ENCODE measurements around the gene SH3PXD2B.

Gene SH3PXD2B

GRCh38 chr5:172436879-172437369, 17.4 kb downstream of the SH3PXD2B start:
- no peak for DNase-seq (ENCODE audit: low read depth in 2 of 2)

GRCh38 chr5:172436078-172436878, 18.0 kb downstream of the SH3PXD2B start:
- DNase-seq (ENCODE audit: low read depth in 2 of 2) = no peak

- no peak for DNase-seq (ENCODE audit: low read depth in 2 of 2)
These were observed 18.8 kb downstream of the SH3PXD2B start for GRCh38 chr5:172435362-172436077.

- no peak for DNase-seq (ENCODE audit: low read depth in 2 of 2)
These were observed 20.1 kb downstream of the SH3PXD2B start for GRCh38 chr5:172434251-172434650.

- no peak for DNase-seq (ENCODE audit: low read depth in 2 of 2)
These were observed 20.8 kb downstream of the SH3PXD2B start for GRCh38 chr5:172433513-172433912.

- DNase-seq (ENCODE audit: low read depth in 2 of 2) = no peak
These were observed 21.3 kb downstream of the SH3PXD2B start for GRCh38 chr5:172433071-172433470.

- DNase-seq (ENCODE audit: low read depth in 2 of 2) = no peak
These were observed 24.0 kb downstream of the SH3PXD2B start for GRCh38 chr5:172430354-172430753.

GRCh38 chr5:172429201-172429940, 25.0 kb downstream of the SH3PXD2B start:
- peak; percentile 77 to 82 for DNase-seq (ENCODE audit: low read depth in 2 of 2)

GRCh38 chr5:172428224-172429166, 25.8 kb downstream of the SH3PXD2B start:
- no peak for DNase-seq (ENCODE audit: low read depth in 2 of 2)

- DNase-seq (ENCODE audit: low read depth in 2 of 2) = no peak
These were observed 27.1 kb downstream of the SH3PXD2B start for GRCh38 chr5:172427202-172427601.

- no peak for DNase-seq (ENCODE audit: low read depth in 2 of 2)
These were observed 28.2 kb downstream of the SH3PXD2B start for GRCh38 chr5:172426086-172426485.

GRCh38 chr5:172425402-172425801, 28.9 kb downstream of the SH3PXD2B start:
- DNase-seq (ENCODE audit: low read depth in 2 of 2) = no peak

GRCh38 chr5:172424808-172425207, 29.5 kb downstream of the SH3PXD2B start:
- no peak for DNase-seq (ENCODE audit: low read depth in 2 of 2)

GRCh38 chr5:172424111-172424490, 30.2 kb downstream of the SH3PXD2B start:
- DNase-seq (ENCODE audit: low read depth in 2 of 2) = no peak

- no peak for DNase-seq (ENCODE audit: low read depth in 2 of 2)
These were observed 30.8 kb downstream of the SH3PXD2B start for GRCh38 chr5:172423379-172424110.

GRCh38 chr5:172422255-172422654, 32.1 kb downstream of the SH3PXD2B start:
- DNase-seq (ENCODE audit: low read depth in 2 of 2) = no peak

GRCh38 chr5:172421020-172421419, 33.3 kb downstream of the SH3PXD2B start:
- DNase-seq (ENCODE audit: low read depth in 2 of 2) = no peak

GRCh38 chr5:172420235-172420939, 33.9 kb downstream of the SH3PXD2B start:
- DNase-seq (ENCODE audit: low read depth in 2 of 2) = peak; percentile 94 to 95

- DNase-seq (ENCODE audit: low read depth in 2 of 2) = no peak
These were observed 35.2 kb downstream of the SH3PXD2B start for GRCh38 chr5:172418862-172419814.
